Pancreas (tissue), 10 donors: ENCODE results near the gene C2CD3. TPM values are rescaled to one million over a fixed set of nuclear protein-coding genes. Genes with fewer than 3 reads are reported as not detected.
A peak's percentile ranks its signal among the peaks of the same experiment; 100 is the strongest.
"Not testable (repeated sequence)": the region's sequence is repeated elsewhere in the genome, so short reads cannot be mapped to it uniquely, and the experiment has no call there.

Source experiments
- ATAC-seq, 4 donors: fragments of 200-7000 bp; cut with Tn5 transposase; one replicate each; pipeline versions ENCODE4 v1.8.0 to v1.9.1; 2020; ENCODE audit warnings: mild to moderate bottlenecking in 4 of 4, moderate library complexity in 4 of 4
- DNase-seq, 6 donors: peaks; one replicate each; pipeline ENCODE4 v3.0.0-alpha.2; 2020
- FAIRE-seq: peaks from 2 replicates; lab custom pipeline; 2012; peaks lifted over from hg19 to GRCh38; lab: Jason Lieb, UNC
- H3K27ac ChIP-seq, 4 donors: fragments of 200-600 bp; sonication (generic); 1 replicate in 3 of 4; 2 replicates in 1 of 4; pipeline versions ENCODE4 v1.5.0 to v1.8.0; 2020
- H3K27me3 ChIP-seq, 4 donors: fragments of 200-600 bp; one replicate each; pipeline ENCODE4 v1.8.0; 2021
- H3K36me3 ChIP-seq, 3 donors: fragments of 200-600 bp; sonication (generic) in 1 of 3; one replicate each; pipeline versions ENCODE4 v1.5.0 to v1.8.0; 2020 to 2021
- H3K4me1 ChIP-seq, 3 donors: fragments of 200-600 bp; one replicate each; pipeline ENCODE4 v1.8.0; 2021
- H3K4me3 ChIP-seq, 4 donors: fragments of 200-600 bp; sonication (generic) in 2 of 4; one replicate each; pipeline versions ENCODE4 v1.5.0 to v1.8.0; 2020 to 2021
- H3K9me3 ChIP-seq, 4 donors: fragments of 200-600 bp; one replicate each; pipeline ENCODE4 v1.8.0; 2021
- CTCF ChIP-seq, 4 donors: fragments of 200-600 bp; sonication (generic) in 3 of 4; IDR thresholded peaks; one replicate each; pipeline versions ENCODE4 v1.5.0 to v1.8.0; 2021; ENCODE audit warnings: antibody characterized with exemption in 4 of 4
- WGBS, 2 donors: extraction: QIAGEN DNeasy Blood & Tissue Kit; methylation state at CpG; one replicate each; pipeline ENCODE4 v1.1.7; 2013; 5-methylcytosine and 5-hydroxymethylcytosine counted together
- intact Hi-C, 3 donors: fragments of 100-400 bp; cut with DNase I; formaldehyde crosslinking; loops; one replicate each; pipeline versions ENCODE4 v1.11.1 to v1.14.2; 2022
- polyA plus RNA-seq, 2 donors: library from polyadenylated mRNA; stranded (reverse); fragments of 200-250 nt; gene quantifications; one replicate each; pipeline ENCODE4 v1.2.3, GENCODE V29; 2013
- total RNA-seq, 6 donors: library from RNA; stranded (reverse); fragmentation: NEBNext Ultra II Directional in 4 of 6; extraction: Animal tissue kit (Norgen Biotek cat#: 25700) in 4 of 6; gene quantifications; one replicate each; pipeline versions ENCODE4 v1.2.1 to v1.2.4, GENCODE V29; 2021 to 2023
- donor health status: healthy with polysubstance abuse.
- donor health status: DM: no; HTN: no; CAD: no; lungs with moderate emphysema.
- donor health status: DM: no; HTN: no; CAD: no.
- donor health status: control.
- donor health status: control.
- donor health status: Bipolar disorder and iron deficiency.
- donor health status: DM: yes; HTN: yes; CAD: no.
- donor health status: DM: no; HTN: no; CAD: no.
- donor health status: DM: no; HTN: no; CAD: no.
- donor health status: DM: yes; HTN: yes; CAD: no.

The C2CD3 gene
- total and polyA plus RNA-seq, 8 donors, result 7.0 to 14.8 (median 8.7) TPM

DNA sequence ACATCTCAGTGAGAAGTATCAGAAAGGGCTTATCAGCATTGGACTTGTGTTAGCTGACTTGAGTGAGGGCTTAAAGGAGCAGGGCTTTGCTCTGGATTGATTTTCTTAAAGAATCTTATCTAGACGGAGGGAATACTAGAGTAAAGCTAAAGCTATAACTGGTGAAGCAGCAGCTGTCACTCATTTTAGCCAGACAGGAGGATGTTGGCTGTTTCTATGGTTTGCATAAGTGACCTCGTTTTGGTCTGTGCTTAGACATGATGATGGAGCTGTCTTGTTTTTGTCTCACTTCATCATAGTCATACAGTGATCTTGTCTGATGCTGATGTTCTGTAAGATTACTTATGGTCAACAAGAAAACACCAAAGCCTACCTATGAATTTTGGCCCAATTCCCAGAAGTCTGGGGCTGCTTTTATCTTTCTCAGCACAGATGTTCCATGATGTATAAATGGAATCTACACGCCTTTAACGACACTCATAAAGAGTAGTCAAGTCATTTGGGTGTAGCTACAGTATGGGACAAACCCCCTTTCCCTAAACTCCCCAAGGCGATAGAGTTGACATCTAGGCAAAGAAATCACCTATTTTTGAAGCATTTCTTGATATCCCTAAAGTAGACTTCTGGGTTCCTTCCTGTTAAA, 84.4 kb downstream of the C2CD3 start:
- H3K27me3 ChIP-seq, result no peaks in the 10 kb centered on the region
- no peak for DNase-seq
- WGBS, 2 donors, result 72 to 74% methylated on average over 5 of the region's 5 CpGs
- no peak for TF ChIP-seq CTCF (IDR thresholded peaks at IDR 0.05)
- no peak for FAIRE-seq
- no peaks in the 10 kb centered on the region for H3K4me1 ChIP-seq
- no peak for ATAC-seq
- peaks cover 0 to 26% (median 0%) of the 10 kb centered on the region in 3 donors for H3K36me3 ChIP-seq
- H3K27ac ChIP-seq, result no peak overlapping the region
- no peaks in the 10 kb centered on the region for H3K9me3 ChIP-seq
- H3K4me3 ChIP-seq, result no peak overlapping the region
- intact Hi-C loops, result no loop called here

GRCh38 chr11:74085542-74085892, 85.3 kb downstream of the C2CD3 start:
- Histone ChIP-seq H3K36me3 (peaks cover 0 to 23% (median 0%) of the 10 kb centered on the region in 3 donors), H3K27ac (no peak overlapping the region), H3K27me3 (no peaks in the 10 kb centered on the region), H3K4me1 (no peaks in the 10 kb centered on the region), H3K9me3 (no peaks in the 10 kb centered on the region), H3K4me3 (no peak overlapping the region)
- 79 to 89% methylated on average over 6 of the region's 6 CpGs for WGBS, 2 donors
- TF ChIP-seq CTCF (IDR thresholded peaks at IDR 0.05), result no peak
- intact Hi-C loops, result no loop called here
- ATAC-seq (peak in 2 of 4 donors; percentile 46 to 67), FAIRE-seq (no peak), DNase-seq (no peak)

- H3K27me3 ChIP-seq, result no peaks in the 10 kb centered on the region
- H3K36me3 ChIP-seq, result peaks cover 0 to 23% (median 0%) of the 10 kb centered on the region in 3 donors
- FAIRE-seq (no peak), ATAC-seq (no peak), DNase-seq (no peak)
- intact Hi-C loops, result no loop called here
- H3K9me3 ChIP-seq, result no peaks in the 10 kb centered on the region
- no peak overlapping the region for H3K4me3 ChIP-seq
- no peak overlapping the region for H3K27ac ChIP-seq
- H3K4me1 ChIP-seq, result no peaks in the 10 kb centered on the region
- TF ChIP-seq CTCF (IDR thresholded peaks at IDR 0.05), result no peak
- WGBS, 2 donors, result 88 to 93% methylated on average over 2 of the region's 2 CpGs
Observed at GRCh38 chr11:74084796-74085541, 85.8 kb downstream of the C2CD3 start.

GRCh38 chr11:74083927-74084326, 86.9 kb downstream of the C2CD3 start:
- WGBS, 2 donors, result 98 to 100% methylated on average over 4 of the region's 4 CpGs
- H3K27me3 ChIP-seq, intact Hi-C loops, FAIRE-seq, H3K9me3 ChIP-seq, DNase-seq, H3K4me3 ChIP-seq, H3K4me1 ChIP-seq, H3K27ac ChIP-seq, ATAC-seq: not testable (repeated sequence)
- H3K36me3 ChIP-seq, result peaks cover 0 to 18% (median 0%) of the 10 kb centered on the region in 3 donors

DNA sequence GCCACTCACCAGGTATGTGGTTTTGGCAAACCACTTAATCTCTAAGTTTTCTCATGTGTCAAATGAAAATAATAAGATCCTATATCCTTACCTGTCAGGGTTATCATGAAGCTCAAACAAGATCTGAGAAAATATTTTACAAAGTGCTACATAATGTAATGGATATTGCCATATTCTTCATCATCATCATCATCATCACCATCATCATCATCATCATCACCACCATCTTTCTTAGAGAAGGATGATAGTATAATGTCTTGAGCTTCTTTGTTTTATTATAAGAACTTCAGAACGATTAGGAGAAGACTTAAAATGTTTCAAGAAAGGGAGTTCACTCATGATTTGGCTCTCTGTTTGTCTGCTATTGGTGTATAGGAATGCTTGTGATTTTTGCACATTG, 89.4 kb downstream of the C2CD3 start:
- no peaks in the 10 kb centered on the region for H3K9me3 ChIP-seq
- H3K4me1 ChIP-seq, result no peaks in the 10 kb centered on the region
- H3K36me3 ChIP-seq, result peaks cover 0 to 13% (median 0%) of the 10 kb centered on the region in 3 donors
- no peak for ATAC-seq
- intact Hi-C loops, result no loop called here
- H3K27ac ChIP-seq, result no peak overlapping the region
- no peak for FAIRE-seq
- no peaks in the 10 kb centered on the region for H3K27me3 ChIP-seq
- 70 to 81% methylated on average over 1 of the region's 1 CpG for WGBS, 2 donors
- no peak for DNase-seq
- TF ChIP-seq CTCF (IDR thresholded peaks at IDR 0.05), result no peak
- no peak overlapping the region for H3K4me3 ChIP-seq
